ENCODE data around the gene FOXG1.

DNA sequence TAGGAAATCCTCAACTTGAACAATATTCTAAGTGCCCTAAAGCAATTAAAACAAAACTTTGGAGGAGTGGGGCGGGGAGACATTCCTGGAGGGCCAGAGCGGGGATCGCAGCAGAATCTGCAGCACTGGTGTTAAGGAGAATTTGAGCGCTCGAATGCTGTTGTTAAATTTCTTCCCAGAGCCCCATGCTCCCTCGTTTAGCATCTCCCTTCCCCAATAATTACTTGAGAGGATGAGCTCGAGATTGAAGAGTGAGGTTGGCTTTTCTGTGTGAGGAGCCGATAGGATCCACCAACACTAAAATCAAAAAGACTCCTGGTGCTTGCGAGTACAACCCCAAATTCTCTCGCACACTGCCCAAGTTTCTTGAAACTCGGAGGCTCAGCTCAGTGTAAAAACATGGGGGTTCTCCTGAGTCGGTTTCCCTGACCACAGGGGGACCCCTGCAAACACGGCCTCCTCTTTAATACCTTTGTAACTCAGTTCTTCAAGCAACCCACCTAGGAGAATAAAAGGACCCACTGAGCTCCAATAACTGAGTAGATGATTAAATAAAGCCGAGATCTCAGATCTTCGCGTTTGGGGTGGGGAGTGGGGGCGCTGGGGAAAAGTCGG is 10.2 kb upstream of the FOXG1 start:
- TF ChIP-seq, protein P1, sequence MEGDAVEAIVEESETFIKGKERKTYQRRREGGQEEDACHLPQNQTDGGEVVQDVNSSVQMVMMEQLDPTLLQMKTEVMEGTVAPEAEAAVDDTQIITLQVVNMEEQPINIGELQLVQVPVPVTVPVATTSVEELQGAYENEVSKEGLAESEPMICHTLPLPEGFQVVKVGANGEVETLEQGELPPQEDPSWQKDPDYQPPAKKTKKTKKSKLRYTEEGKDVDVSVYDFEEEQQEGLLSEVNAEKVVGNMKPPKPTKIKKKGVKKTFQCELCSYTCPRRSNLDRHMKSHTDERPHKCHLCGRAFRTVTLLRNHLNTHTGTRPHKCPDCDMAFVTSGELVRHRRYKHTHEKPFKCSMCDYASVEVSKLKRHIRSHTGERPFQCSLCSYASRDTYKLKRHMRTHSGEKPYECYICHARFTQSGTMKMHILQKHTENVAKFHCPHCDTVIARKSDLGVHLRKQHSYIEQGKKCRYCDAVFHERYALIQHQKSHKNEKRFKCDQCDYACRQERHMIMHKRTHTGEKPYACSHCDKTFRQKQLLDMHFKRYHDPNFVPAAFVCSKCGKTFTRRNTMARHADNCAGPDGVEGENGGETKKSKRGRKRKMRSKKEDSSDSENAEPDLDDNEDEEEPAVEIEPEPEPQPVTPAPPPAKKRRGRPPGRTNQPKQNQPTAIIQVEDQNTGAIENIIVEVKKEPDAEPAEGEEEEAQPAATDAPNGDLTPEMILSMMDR (IDR thresholded peaks at IDR 0.05; ENCODE audit: insufficient read depth, low read depth, low read length), result no peak
- TF ChIP-seq EZH2 (IDR thresholded peaks at IDR 0.05; ENCODE audit: insufficient read depth, low read length), result peak; percentile 75

All from astrocyte (in vitro differentiated cells and primary cell).